ENCODE results near the gene NOS1.

Gene NOS1

GRCh38 chr12:117328556-117329100 lies 32.8 kb downstream of the NOS1 start:
- DNase-seq, result no peak

- no peak for DNase-seq
Observed at GRCh38 chr12:117322428-117322827, 39.0 kb downstream of the NOS1 start.

- DNase-seq, result no peak
Observed at GRCh38 chr12:117321572-117321971, 39.9 kb downstream of the NOS1 start.

GRCh38 chr12:117318591-117318990 lies 42.8 kb downstream of the NOS1 start:
- no peak for DNase-seq

GRCh38 chr12:117316336-117316735 lies 45.1 kb downstream of the NOS1 start:
- no peak for DNase-seq

- peak; percentile 30 for DNase-seq
Observed at GRCh38 chr12:117313926-117314325, 47.5 kb downstream of the NOS1 start.

- no peak for DNase-seq
Observed at GRCh38 chr12:117312770-117313169, 48.7 kb downstream of the NOS1 start.

- no peak for DNase-seq
Observed at GRCh38 chr12:117309276-117309925, 52.0 kb downstream of the NOS1 start.

GRCh38 chr12:117300174-117300573 lies 61.3 kb downstream of the NOS1 start:
- DNase-seq, result no peak

GRCh38 chr12:117298648-117299225 lies 62.7 kb downstream of the NOS1 start:
- no peak for DNase-seq

- DNase-seq, result no peak
Observed at GRCh38 chr12:117298191-117298590, 63.2 kb downstream of the NOS1 start.

- no peak for DNase-seq
Observed at GRCh38 chr12:117294189-117294603, 67.2 kb downstream of the NOS1 start.

GRCh38 chr12:117293510-117293909 lies 67.9 kb downstream of the NOS1 start:
- DNase-seq, result no peak

GRCh38 chr12:117292688-117293087 lies 68.7 kb downstream of the NOS1 start:
- no peak for DNase-seq

GRCh38 chr12:117284140-117284539 lies 77.3 kb downstream of the NOS1 start:
- no peak for DNase-seq

- no peak for DNase-seq
Observed at GRCh38 chr12:117282490-117282889, 78.9 kb downstream of the NOS1 start.

- DNase-seq, result no peak
Observed at GRCh38 chr12:117280019-117280680, 81.3 kb downstream of the NOS1 start.

- no peak for DNase-seq
Observed at GRCh38 chr12:117279606-117280005, 81.8 kb downstream of the NOS1 start.

GRCh38 chr12:117277875-117278274 lies 83.6 kb downstream of the NOS1 start:
- DNase-seq, result no peak

GRCh38 chr12:117273091-117273490 lies 88.3 kb downstream of the NOS1 start:
- DNase-seq, result no peak

- no peak for DNase-seq
Observed at GRCh38 chr12:117272690-117273089, 88.7 kb downstream of the NOS1 start.

GRCh38 chr12:117262749-117263148 lies 98.7 kb downstream of the NOS1 start:
- no peak for DNase-seq

GRCh38 chr12:117261247-117261646 lies 100.2 kb downstream of the NOS1 start:
- no peak for DNase-seq

- DNase-seq, result no peak
Observed at GRCh38 chr12:117255386-117255785, 106.0 kb downstream of the NOS1 start.

Measured in suppressor macrophage treated with lipopolysaccharide for 4 hours (primary cell).